Astrocyte (in vitro differentiated cells and primary cell): ENCODE measurements around the gene PPP1CC. TPM values are rescaled to one million over a fixed set of nuclear protein-coding genes. Genes with fewer than 3 reads are reported as not detected.

Experiments used
- DNase-seq: peaks from one replicate; pipeline ENCODE4 v3.0.0-alpha.2; 2010; ENCODE audit warnings: low read depth
- FAIRE-seq: peaks from 2 replicates; lab custom pipeline; 2011; peaks lifted over from hg19 to GRCh38; lab: Jason Lieb, UNC
- H2AFZ ChIP-seq: 2 replicates; pipeline ENCODE4 v1.6.0; 2012; ENCODE audit warnings: low read depth, low read length, inconsistent platforms
- H3K27ac ChIP-seq: 2 replicates; pipeline ENCODE4 v1.5.1; 2011; ENCODE audit warnings: low read depth, low read length, inconsistent platforms
- H3K27me3 ChIP-seq: 2 replicates; pipeline ENCODE4 v1.6.0; 2011; ENCODE audit warnings: low read length, inconsistent platforms; ENCODE audit not compliant: insufficient read depth
- H3K36me3 ChIP-seq: 2 replicates; pipeline ENCODE4 v1.5.1; 2011; ENCODE audit warnings: low read length, inconsistent platforms; ENCODE audit not compliant: insufficient read depth
- H3K4me1 ChIP-seq: 2 replicates; pipeline ENCODE4 v1.5.1; 2011; ENCODE audit warnings: low read length, inconsistent platforms; ENCODE audit not compliant: insufficient read depth
- H3K4me2 ChIP-seq: 2 replicates; pipeline ENCODE4 v1.6.0; 2012; ENCODE audit warnings: low read length, inconsistent platforms
- H3K4me3 ChIP-seq: 2 replicates; pipeline ENCODE4 v1.5.1; 2011; ENCODE audit warnings: low read depth, mild to moderate bottlenecking, low read length, inconsistent platforms; ENCODE audit not compliant: insufficient read depth
- H3K79me2 ChIP-seq: 2 replicates; pipeline ENCODE4 v1.6.0; 2012; ENCODE audit warnings: mild to moderate bottlenecking, low read length, inconsistent platforms; ENCODE audit not compliant: insufficient read depth
- H3K9ac ChIP-seq: 2 replicates; pipeline ENCODE4 v1.6.0; 2012; ENCODE audit warnings: mild to moderate bottlenecking, low read length, inconsistent platforms
- H3K9me3 ChIP-seq: 2 replicates; pipeline ENCODE4 v1.5.1; 2012; ENCODE audit warnings: low read depth, mild to moderate bottlenecking, low read length, inconsistent platforms; ENCODE audit not compliant: insufficient read depth
- H4K20me1 ChIP-seq: 2 replicates; pipeline ENCODE4 v1.6.0; 2012; ENCODE audit warnings: low read length, inconsistent platforms; ENCODE audit not compliant: insufficient read depth
- H3K27ac Mint-ChIP-seq: one replicate; pipeline ENCODE4 v1.8.0; 2021; ENCODE audit warnings: mild to moderate bottlenecking, mixed read lengths; ENCODE audit not compliant: unreplicated experiment
- H3K27me3 Mint-ChIP-seq: one replicate; pipeline ENCODE4 v1.8.0; 2021; ENCODE audit warnings: low read depth, mixed read lengths; ENCODE audit not compliant: unreplicated experiment
- H3K36me3 Mint-ChIP-seq: one replicate; pipeline ENCODE4 v1.8.0; 2021; ENCODE audit warnings: low read depth, mixed read lengths; ENCODE audit not compliant: unreplicated experiment
- H3K4me1 Mint-ChIP-seq: one replicate; pipeline ENCODE4 v1.8.0; 2021; ENCODE audit warnings: low read depth, mixed read lengths; ENCODE audit not compliant: unreplicated experiment
- H3K4me3 Mint-ChIP-seq: one replicate; pipeline ENCODE4 v1.8.0; 2021; ENCODE audit warnings: mild to moderate bottlenecking, moderate library complexity, mixed read lengths; ENCODE audit not compliant: unreplicated experiment
- H3K9me3 Mint-ChIP-seq: one replicate; pipeline ENCODE4 v1.8.0; 2021; ENCODE audit warnings: mild to moderate bottlenecking, mixed read lengths; ENCODE audit not compliant: unreplicated experiment
- CTCF ChIP-seq: IDR thresholded peaks from 2 replicates; pipeline ENCODE4 v1.5.1; 2011; ENCODE audit warnings: low read depth, mild to moderate bottlenecking, inconsistent platforms, low read length, moderate library complexity; ENCODE audit not compliant: insufficient read depth
- EZH2 ChIP-seq: IDR thresholded peaks from 2 replicates; pipeline ENCODE4 v1.6.1; 2012; ENCODE audit warnings: mild to moderate bottlenecking, low read length, inconsistent platforms; ENCODE audit not compliant: insufficient read depth
- total RNA-seq: library from RNA; stranded (reverse); gene quantifications from 2 replicates; pipeline ENCODE4 v1.2.1, GENCODE V29; 2021

Gene PPP1CC
- total RNA-seq, 1 donor from 2014 or later, result 107 TPM

- peaks cover 2% of the 10 kb centered on the region for H3K36me3 Mint-ChIP-seq
Observed at GRCh38 chr12:110708917-110709316, 33.8 kb downstream of the PPP1CC start.

GRCh38 chr12:110705309-110705708 lies 37.4 kb downstream of the PPP1CC start:
- H3K9ac ChIP-seq, result no peak overlapping the region
- no peak for DNase-seq
- H3K4me2 ChIP-seq, result no peak overlapping the region
- no peak for FAIRE-seq
- H3K27ac Mint-ChIP-seq, result no peak overlapping the region
- H3K4me1 ChIP-seq, result no peaks in the 10 kb centered on the region
- H3K9me3 Mint-ChIP-seq, result no peaks in the 10 kb centered on the region
- no peak for TF ChIP-seq EZH2
- no peak for TF ChIP-seq CTCF
- H3K4me3 ChIP-seq, result no peak overlapping the region
- peaks cover 2% of the 10 kb centered on the region for H3K36me3 Mint-ChIP-seq
- H3K79me2 ChIP-seq, result no peaks in the 10 kb centered on the region
- H2AFZ ChIP-seq, result no peak overlapping the region
- H3K27me3 Mint-ChIP-seq, result no peaks in the 10 kb centered on the region
- H3K27ac ChIP-seq, result no peak overlapping the region
- H3K36me3 ChIP-seq, result no peaks in the 10 kb centered on the region
- H3K4me3 Mint-ChIP-seq, result no peak overlapping the region
- no peaks in the 10 kb centered on the region for H3K9me3 ChIP-seq
- H4K20me1 ChIP-seq, result no peaks in the 10 kb centered on the region
- no peaks in the 10 kb centered on the region for H3K4me1 Mint-ChIP-seq
- no peaks in the 10 kb centered on the region for H3K27me3 ChIP-seq

More at GRCh38 chr12:110708917-110709316, 33.8 kb downstream of the PPP1CC start:
- Histone ChIP-seq H3K9me3 (no peaks in the 10 kb centered on the region), H3K4me1 (no peaks in the 10 kb centered on the region), H3K36me3 (no peaks in the 10 kb centered on the region), H3K4me3 (no peak overlapping the region), H3K79me2 (no peaks in the 10 kb centered on the region), H4K20me1 (no peaks in the 10 kb centered on the region), H3K4me2 (no peak overlapping the region), H3K27me3 (no peaks in the 10 kb centered on the region), H3K9ac (no peak overlapping the region), H2AFZ (no peak overlapping the region), H3K27ac (no peak overlapping the region)
- TF ChIP-seq EZH2 (no peak), CTCF (no peak)
- Mint-ChIP-seq H3K4me1 (no peaks in the 10 kb centered on the region), H3K9me3 (no peaks in the 10 kb centered on the region), H3K27me3 (no peaks in the 10 kb centered on the region), H3K27ac (no peak overlapping the region), H3K4me3 (no peak overlapping the region)
- no peak for DNase-seq
- FAIRE-seq, result no peak

GRCh38 chr12:110704750-110705149 lies 37.9 kb downstream of the PPP1CC start:
- no peak overlapping the region for H3K4me2 ChIP-seq
- no peaks in the 10 kb centered on the region for H3K9me3 Mint-ChIP-seq
- no peaks in the 10 kb centered on the region for H3K27me3 Mint-ChIP-seq
- H3K27ac Mint-ChIP-seq, result no peak overlapping the region
- no peaks in the 10 kb centered on the region for H3K27me3 ChIP-seq
- no peak overlapping the region for H2AFZ ChIP-seq
- DNase-seq (no peak), FAIRE-seq (no peak)
- TF ChIP-seq EZH2 (no peak), CTCF (no peak)
- H3K79me2 ChIP-seq, result no peaks in the 10 kb centered on the region
- peaks cover 2% of the 10 kb centered on the region for H3K36me3 Mint-ChIP-seq
- H3K4me3 Mint-ChIP-seq, result no peak overlapping the region
- no peaks in the 10 kb centered on the region for H3K4me1 Mint-ChIP-seq
- H3K4me3 ChIP-seq, result no peak overlapping the region
- no peak overlapping the region for H3K9ac ChIP-seq
- no peak overlapping the region for H3K27ac ChIP-seq
- no peaks in the 10 kb centered on the region for H3K36me3 ChIP-seq
- H4K20me1 ChIP-seq, result no peaks in the 10 kb centered on the region
- no peaks in the 10 kb centered on the region for H3K4me1 ChIP-seq
- H3K9me3 ChIP-seq, result no peaks in the 10 kb centered on the region
